Measurements from ENCODE around the gene PPIP5K1.
A peak's percentile ranks its signal among the peaks of the same experiment; 100 is the strongest.

Gene PPIP5K1

GRCh38 chr15:43518197-43518761, 71.7 kb downstream of the PPIP5K1 start (continued):
- TF ChIP-seq SP7 (tag by site-specific recombination; IDR thresholded peaks at IDR 0.05) (0 out of 2 replicates have a peak, but pooled peaks have one; percentile 13), IKZF3 (tag by site-specific recombination; IDR thresholded peaks at IDR 0.05) (no peak)

GRCh38 chr15:43517354-43518196, 72.4 kb downstream of the PPIP5K1 start, which contains the start of gene MAP1A:
TSS of gene MAP1A (plus strand) at chr15:43517608. CDS start at chr15:43521474, 3,866 bp downstream.
- Histone ChIP-seq H3K27ac (ENCODE audit: extremely low read depth, low read depth, low read length) (no peak within 1 kb of the TSS), H3K4me3 (ENCODE audit: low read depth, low read length) (no peak within 1 kb of the TSS), H3K9me3 (ENCODE audit: control insufficient read depth, insufficient read depth, low read depth, low read length) (no peaks in the 10 kb centered on the region), H3K4me1 (ENCODE audit: control insufficient read depth, insufficient read depth, low read length) (peaks cover 7% of the 10 kb centered on the region; the same call in 1 of the 2 replicates), H3K36me3 (ENCODE audit: control insufficient read depth in 2 of 2, insufficient read depth in 1 of 2, low read length in 2 of 2) (peaks cover 0 to 23% of the 10 kb centered on the region in 2 experiments; a peak in 1 of 3 replicates)
- ChIA-PET CTCF (interaction anchor here (0.9 to 1.0 kb wide), 2 partner anchors 37 to 76 kb away, joined by 3 to 4 read pairs; no protein-coding TSS in a partner anchor), POLR2A (no interaction called here)
- 0 out of 2 replicates have a peak, but pooled peaks have one; percentile 30 for TF ChIP-seq EGR2 (tag by site-specific recombination; IDR thresholded peaks at IDR 0.05; ENCODE audit: low read depth)
- peak; percentile 38; the same call in 1 of the 2 replicates for TF ChIP-seq GLIS1 (tag by site-specific recombination; IDR thresholded peaks at IDR 0.05)
- peak; percentile 87 for TF ChIP-seq ZFP69B (tag by site-specific recombination; IDR thresholded peaks at IDR 0.05)
- TF ChIP-seq ZNF335 (tag by site-specific recombination; conservative IDR thresholded peaks at IDR 0.05), result no peak; the same call in 1 of the 2 replicates
- 0 out of 2 replicates have a peak, but pooled peaks have one; percentile 19 for TF ChIP-seq KLF10 (tag by site-specific recombination; IDR thresholded peaks at IDR 0.05)
- peak; percentile 57 for TF ChIP-seq ZFHX2 (tag by site-specific recombination; conservative IDR thresholded peaks at IDR 0.05)
- peak; percentile 99 for TF ChIP-seq PRDM10 (tag by site-specific recombination; IDR thresholded peaks at IDR 0.05)
- peak; percentile 35; the same call in 1 of the 2 replicates for TF ChIP-seq SP2 (tag by site-specific recombination; IDR thresholded peaks at IDR 0.05)
- TF ChIP-seq ZNF23 (tag by site-specific recombination; IDR thresholded peaks at IDR 0.05; ENCODE audit: borderline replicate concordance), result no peak
- peak; percentile 89 for TF ChIP-seq ZNF341 (tag by site-specific recombination; IDR thresholded peaks at IDR 0.05; ENCODE audit: low read depth)
- TF ChIP-seq ZNF558 (tag by site-specific recombination; IDR thresholded peaks at IDR 0.05), result no peak
- TF ChIP-seq HOXD13 (CRISPR knock-in tag; IDR thresholded peaks at IDR 0.05; ENCODE audit: borderline replicate concordance), result no peak
- peak; percentile 93 for TF ChIP-seq ZNF692 (tag by site-specific recombination; IDR thresholded peaks at IDR 0.05)
- no peak for TF ChIP-seq KLF16 (tag by site-specific recombination; IDR thresholded peaks at IDR 0.05)
- TF ChIP-seq ZNF623 (tag by site-specific recombination; IDR thresholded peaks at IDR 0.05), result no peak

All from HEK293 (cell line).